ENCODE results near the gene RAD51B.
"Not testable (repeated sequence)": the region's sequence is repeated elsewhere in the genome, so short reads cannot be mapped to it uniquely, and the experiment has no call there.

Gene RAD51B

GRCh38 chr14:67978749-67979148 lies 159.2 kb downstream of the RAD51B start:
- no peak for DNase-seq

GRCh38 chr14:67982711-67983608 lies 163.4 kb downstream of the RAD51B start:
- no peak for DNase-seq

GRCh38 chr14:67984274-67984673 lies 164.7 kb downstream of the RAD51B start:
- DNase-seq: no peak

GRCh38 chr14:67986131-67986841 lies 166.7 kb downstream of the RAD51B start:
- no peak for DNase-seq

- peak in 1 of 58 donors; percentile 2 for DNase-seq
Observed at GRCh38 chr14:67987606-67988005, 168.0 kb downstream of the RAD51B start.

GRCh38 chr14:67988210-67988609 lies 168.6 kb downstream of the RAD51B start:
- DNase-seq: not testable (repeated sequence)

- DNase-seq: no peak
Observed at GRCh38 chr14:67990576-67990975, 171.0 kb downstream of the RAD51B start.

- DNase-seq: no peak
Observed at GRCh38 chr14:67994531-67994930, 175.0 kb downstream of the RAD51B start.

GRCh38 chr14:67996235-67996634 lies 176.7 kb downstream of the RAD51B start:
- DNase-seq: no peak

- DNase-seq: no peak
Observed at GRCh38 chr14:67998834-67999233, 179.3 kb downstream of the RAD51B start.

GRCh38 chr14:67999290-67999689 lies 179.7 kb downstream of the RAD51B start:
- no peak for DNase-seq

- DNase-seq: no peak
Observed at GRCh38 chr14:67999705-68000384, 180.3 kb downstream of the RAD51B start.

- DNase-seq: no peak
Observed at GRCh38 chr14:68000511-68000910, 180.9 kb downstream of the RAD51B start.

- no peak for DNase-seq
Observed at GRCh38 chr14:68008491-68008890, 188.9 kb downstream of the RAD51B start.

- no peak for DNase-seq
Observed at GRCh38 chr14:68011406-68012028, 191.9 kb downstream of the RAD51B start.

GRCh38 chr14:68012871-68013270 lies 193.3 kb downstream of the RAD51B start:
- DNase-seq: no peak

- DNase-seq: no peak
Observed at GRCh38 chr14:68013326-68013725, 193.7 kb downstream of the RAD51B start.

GRCh38 chr14:68014771-68015170 lies 195.2 kb downstream of the RAD51B start:
- no peak for DNase-seq

- DNase-seq: no peak
Observed at GRCh38 chr14:68015356-68016254, 196.0 kb downstream of the RAD51B start.

GRCh38 chr14:68016255-68016914 lies 196.8 kb downstream of the RAD51B start:
- no peak for DNase-seq
